ENCODE measurements around the gene PHACTR3.

The PHACTR3 gene

DNA sequence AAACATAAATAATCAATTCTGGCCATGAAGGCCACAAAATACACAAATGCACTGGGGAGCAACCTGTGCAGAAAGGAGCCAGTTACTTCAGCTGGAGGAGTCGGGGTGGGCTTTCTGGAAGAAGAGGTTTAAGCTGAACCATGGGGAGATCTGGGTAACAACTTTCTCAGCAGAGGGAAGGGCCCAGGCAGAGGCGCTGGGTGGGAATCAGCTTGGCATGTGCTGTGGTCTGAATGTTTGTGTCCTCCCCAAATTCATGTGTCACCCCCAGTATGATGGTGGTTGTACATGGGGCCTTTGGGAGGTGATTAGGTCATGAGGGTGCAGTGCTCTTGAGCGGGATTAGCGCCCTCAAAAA lies 221.2 kb downstream of the PHACTR3 start:
- no peak for DNase-seq
- Histone ChIP-seq H3K4me3 (ENCODE audit: low read length) (no peak overlapping the region), H3K4me1 (ENCODE audit: low read length) (no peaks in the 10 kb centered on the region), H3K9me2 (replicated peaks; ENCODE audit: insufficient read depth, low read length) (no peaks in the 10 kb centered on the region), H3K9me3 (replicated peaks; ENCODE audit: insufficient read depth, low read length) (no peaks in the 10 kb centered on the region), H3F3A (ENCODE audit: insufficient read depth, low read length) (no peaks in the 10 kb centered on the region), H3K79me2 (ENCODE audit: low read length) (no peaks in the 10 kb centered on the region), H3K36me3 (replicated peaks; ENCODE audit: insufficient read depth, low read length) (no peaks in the 10 kb centered on the region), H4K20me1 (ENCODE audit: insufficient read depth, low read length) (no peaks in the 10 kb centered on the region), H3K27me3 (replicated peaks; ENCODE audit: insufficient read depth, low read length) (peaks cover 45% of the 10 kb centered on the region; the same call in 1 of the 2 replicates), H3K27ac (ENCODE audit: low read length) (no peak overlapping the region), H2AFZ (ENCODE audit: low read length) (no peak overlapping the region), H3K9ac (ENCODE audit: low read length) (no peak overlapping the region), H3K4me2 (ENCODE audit: low read depth, low read length) (no peak overlapping the region)
- TF ChIP-seq CTCF (IDR thresholded peaks at IDR 0.05; ENCODE audit: low read length) (no peak), EZH2phosphoT487 (IDR thresholded peaks at IDR 0.05; ENCODE audit: low read length) (no peak), EZH2 (optimal IDR thresholded peaks at IDR 0.05; ENCODE audit: low read depth, low read length) (no peak)

- H3K4me1 ChIP-seq (ENCODE audit: low read length), result no peaks in the 10 kb centered on the region
- no peak overlapping the region for H3K9ac ChIP-seq (ENCODE audit: low read length)
- no peak for TF ChIP-seq EZH2phosphoT487 (IDR thresholded peaks at IDR 0.05; ENCODE audit: low read length)
- TF ChIP-seq EZH2 (optimal IDR thresholded peaks at IDR 0.05; ENCODE audit: low read depth, low read length), result no peak
- no peak for TF ChIP-seq CTCF (IDR thresholded peaks at IDR 0.05; ENCODE audit: low read length)
- no peaks in the 10 kb centered on the region for H3K9me3 ChIP-seq (replicated peaks; ENCODE audit: insufficient read depth, low read length)
- H3K4me2 ChIP-seq (ENCODE audit: low read depth, low read length), result no peak overlapping the region
- no peaks in the 10 kb centered on the region for H3K9me2 ChIP-seq (replicated peaks; ENCODE audit: insufficient read depth, low read length)
- no peak for DNase-seq
- H4K20me1 ChIP-seq (ENCODE audit: insufficient read depth, low read length), result no peaks in the 10 kb centered on the region
- H3K79me2 ChIP-seq (ENCODE audit: low read length), result no peaks in the 10 kb centered on the region
- H3K4me3 ChIP-seq (ENCODE audit: low read length), result no peak overlapping the region
- H3F3A ChIP-seq (ENCODE audit: insufficient read depth, low read length), result no peaks in the 10 kb centered on the region
- no peaks in the 10 kb centered on the region for H3K36me3 ChIP-seq (replicated peaks; ENCODE audit: insufficient read depth, low read length)
- H3K27me3 ChIP-seq (replicated peaks; ENCODE audit: insufficient read depth, low read length), result peaks cover 42% of the 10 kb centered on the region; the same call in 1 of the 2 replicates
- H2AFZ ChIP-seq (ENCODE audit: low read length), result no peak overlapping the region
- H3K27ac ChIP-seq (ENCODE audit: low read length), result no peak overlapping the region
Observed at GRCh38 chr20:59825944-59826759, 221.8 kb downstream of the PHACTR3 start.

DNA sequence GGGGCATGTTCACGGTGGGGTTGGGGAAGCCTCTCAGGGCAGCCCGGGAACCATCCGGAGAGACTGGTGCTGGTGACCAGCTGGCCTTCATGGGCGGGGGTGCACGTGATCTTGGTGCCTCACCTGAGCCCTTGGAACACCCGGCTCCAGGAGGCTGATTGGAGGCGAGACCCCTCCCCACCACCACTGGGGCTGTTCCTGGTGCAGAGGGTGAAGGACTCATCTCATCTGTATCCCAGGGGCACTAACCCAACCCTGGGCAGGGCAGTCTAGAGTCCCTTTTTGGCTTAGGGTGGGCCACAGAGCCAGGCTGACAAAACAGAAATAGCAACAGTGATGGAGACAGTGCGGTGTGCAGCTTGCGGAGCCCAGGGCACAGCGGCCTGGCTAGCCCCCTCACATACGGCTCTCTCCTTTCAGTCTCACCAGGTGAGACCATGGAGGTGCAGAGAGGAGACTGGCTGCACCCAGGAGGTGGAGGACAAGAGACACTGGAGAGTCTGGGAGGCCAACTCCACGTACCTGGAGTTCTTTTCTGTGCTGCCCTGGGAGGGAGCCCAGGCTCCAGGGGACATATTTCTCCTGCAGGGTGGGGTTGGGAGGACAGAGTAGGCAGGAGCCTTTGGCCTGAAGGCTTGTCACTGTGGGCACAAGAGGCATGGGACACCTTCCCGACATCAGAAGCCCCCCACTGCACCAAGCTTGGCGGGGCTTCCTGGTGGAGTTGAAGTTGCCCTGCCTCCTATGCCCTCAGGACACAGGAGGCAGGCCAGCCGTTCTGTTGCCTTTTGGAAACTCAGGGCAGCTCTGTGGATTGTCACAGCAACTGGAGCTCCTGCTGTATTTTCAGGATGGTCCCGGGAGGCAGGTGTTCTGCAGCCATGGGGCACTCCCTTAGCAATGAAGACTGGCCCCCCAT lies 223.1 kb downstream of the PHACTR3 start:
- Histone ChIP-seq H3K27me3 (replicated peaks; ENCODE audit: insufficient read depth, low read length) (peaks cover 38% of the 10 kb centered on the region; the same call in 1 of the 2 replicates), H3K27ac (ENCODE audit: low read length) (no peak overlapping the region), H3K9me2 (replicated peaks; ENCODE audit: insufficient read depth, low read length) (no peaks in the 10 kb centered on the region), H3K36me3 (replicated peaks; ENCODE audit: insufficient read depth, low read length) (no peaks in the 10 kb centered on the region), H4K20me1 (ENCODE audit: insufficient read depth, low read length) (no peaks in the 10 kb centered on the region), H3K9me3 (replicated peaks; ENCODE audit: insufficient read depth, low read length) (no peaks in the 10 kb centered on the region), H3K4me2 (ENCODE audit: low read depth, low read length) (no peak overlapping the region), H3K4me1 (ENCODE audit: low read length) (no peaks in the 10 kb centered on the region), H3K9ac (ENCODE audit: low read length) (no peak overlapping the region), H3K79me2 (ENCODE audit: low read length) (no peaks in the 10 kb centered on the region), H3K4me3 (ENCODE audit: low read length) (no peak overlapping the region), H2AFZ (ENCODE audit: low read length) (no peak overlapping the region), H3F3A (ENCODE audit: insufficient read depth, low read length) (no peaks in the 10 kb centered on the region)
- TF ChIP-seq CTCF (IDR thresholded peaks at IDR 0.05; ENCODE audit: low read length) (no peak), EZH2 (optimal IDR thresholded peaks at IDR 0.05; ENCODE audit: low read depth, low read length) (no peak), EZH2phosphoT487 (IDR thresholded peaks at IDR 0.05; ENCODE audit: low read length) (no peak)
- no peak for DNase-seq

Measured in MM.1S (cell line).